Stimulated activated CD8-positive, alpha-beta memory T cell treated with anti-CD3 and anti-CD28 coated beads, Interleukin-12 subunit alpha, Interleukin-12 subunit beta, amount 100 ng/mL, for 24 hours (primary cell): ENCODE results near the gene ST8SIA2.

Experiments
- DNase-seq: peaks from one replicate; pipeline ENCODE4 v3.0.0-alpha.2; 2020; ENCODE audit errors: extremely low read depth

ST8SIA2 gene

GRCh38 chr15:92399271-92399950, 5.7 kb downstream of the ST8SIA2 start:
- no peak for DNase-seq

- DNase-seq, result no peak
Measured at GRCh38 chr15:92400573-92400972, 6.9 kb downstream of the ST8SIA2 start.

- DNase-seq, result no peak
Measured at GRCh38 chr15:92400980-92401787, 7.5 kb downstream of the ST8SIA2 start.

DNA sequence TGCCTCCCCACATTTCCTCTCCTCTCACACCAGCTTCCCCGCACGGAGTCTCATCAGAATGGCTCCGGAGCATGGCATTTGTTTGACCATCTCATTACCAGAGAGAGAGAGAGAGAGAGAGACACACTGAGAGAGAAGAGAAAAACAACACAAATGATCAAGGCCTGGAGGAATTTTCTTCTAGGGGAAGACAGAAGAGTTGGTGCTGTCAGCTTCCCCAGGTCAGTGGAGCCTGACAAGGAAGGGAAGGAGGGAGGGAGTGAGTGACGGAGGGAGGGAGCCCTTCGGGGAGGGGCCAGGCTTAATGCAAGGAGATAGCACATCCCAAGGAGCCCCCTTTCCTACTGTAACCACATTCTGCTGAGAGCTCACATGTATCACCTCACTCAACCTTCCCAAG, 9.1 kb downstream of the ST8SIA2 start:
- DNase-seq, result no peak

DNA sequence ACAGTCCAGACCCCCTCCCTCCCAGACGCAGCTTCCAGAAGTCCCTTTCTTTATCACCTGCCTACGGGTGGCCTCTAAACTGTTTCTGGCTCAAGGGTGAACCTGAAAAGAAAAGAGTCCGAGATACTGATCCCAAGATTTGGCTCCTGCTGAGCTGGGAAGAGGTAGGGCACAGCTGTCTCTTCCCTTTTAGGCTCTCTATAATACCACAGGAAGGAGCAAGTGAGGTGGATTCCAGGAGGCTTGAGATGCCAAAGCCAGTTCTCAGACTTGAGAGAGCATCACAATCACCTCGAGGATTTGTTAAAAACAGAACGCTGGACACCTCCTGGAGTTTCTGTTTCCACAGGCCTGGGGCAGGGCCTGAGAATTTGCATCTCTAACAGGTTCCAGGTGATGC, 12.3 kb downstream of the ST8SIA2 start:
- no peak for DNase-seq

- DNase-seq, result no peak
Measured at GRCh38 chr15:92407321-92407720, 13.6 kb downstream of the ST8SIA2 start.

GRCh38 chr15:92407916-92408315, 14.2 kb downstream of the ST8SIA2 start:
- no peak for DNase-seq

- DNase-seq, result no peak
Measured at GRCh38 chr15:92409006-92409405, 15.3 kb downstream of the ST8SIA2 start.

DNA sequence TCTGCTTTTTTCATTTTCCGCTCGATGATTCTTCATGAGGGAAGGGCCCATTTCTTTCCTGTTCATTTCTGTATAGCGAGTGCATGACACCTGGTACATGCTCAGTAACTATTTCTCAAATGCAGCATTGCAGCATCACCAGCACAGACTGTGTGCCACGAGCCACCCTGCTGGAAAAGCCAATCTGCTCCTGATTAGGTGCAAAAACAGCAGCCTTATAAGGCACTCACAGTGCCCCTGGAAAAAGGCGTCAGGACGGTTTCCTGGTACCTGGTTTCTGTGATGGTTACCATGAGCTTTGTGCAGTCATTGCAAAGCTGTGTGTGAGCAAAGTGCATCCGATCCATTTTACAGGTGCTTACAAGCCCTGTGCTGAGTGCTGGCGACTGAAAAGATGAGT, 15.8 kb downstream of the ST8SIA2 start:
- no peak for DNase-seq

DNA sequence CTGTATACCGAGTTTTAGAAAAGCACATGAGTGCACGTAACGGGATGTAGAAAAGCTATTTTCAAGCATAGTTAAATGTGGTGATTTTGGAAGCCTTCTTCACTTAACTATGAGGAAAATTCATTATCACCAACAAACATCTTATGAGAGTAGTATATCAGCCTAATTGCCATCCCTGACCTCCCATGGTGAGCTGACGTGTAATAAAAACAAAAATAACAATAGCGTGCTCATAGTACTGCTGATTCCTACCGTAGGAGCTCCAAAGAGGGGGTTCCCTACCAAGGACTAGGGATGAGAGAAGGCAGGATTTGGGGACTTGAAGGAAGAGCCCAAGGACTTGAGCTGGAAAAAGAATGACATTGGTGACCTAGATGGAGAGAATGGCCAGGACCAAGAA, 16.9 kb downstream of the ST8SIA2 start:
- no peak for DNase-seq

- no peak for DNase-seq
Measured at GRCh38 chr15:92411256-92411655, 17.6 kb downstream of the ST8SIA2 start.

- no peak for DNase-seq
Measured at GRCh38 chr15:92413510-92413909, 19.8 kb downstream of the ST8SIA2 start.

DNA sequence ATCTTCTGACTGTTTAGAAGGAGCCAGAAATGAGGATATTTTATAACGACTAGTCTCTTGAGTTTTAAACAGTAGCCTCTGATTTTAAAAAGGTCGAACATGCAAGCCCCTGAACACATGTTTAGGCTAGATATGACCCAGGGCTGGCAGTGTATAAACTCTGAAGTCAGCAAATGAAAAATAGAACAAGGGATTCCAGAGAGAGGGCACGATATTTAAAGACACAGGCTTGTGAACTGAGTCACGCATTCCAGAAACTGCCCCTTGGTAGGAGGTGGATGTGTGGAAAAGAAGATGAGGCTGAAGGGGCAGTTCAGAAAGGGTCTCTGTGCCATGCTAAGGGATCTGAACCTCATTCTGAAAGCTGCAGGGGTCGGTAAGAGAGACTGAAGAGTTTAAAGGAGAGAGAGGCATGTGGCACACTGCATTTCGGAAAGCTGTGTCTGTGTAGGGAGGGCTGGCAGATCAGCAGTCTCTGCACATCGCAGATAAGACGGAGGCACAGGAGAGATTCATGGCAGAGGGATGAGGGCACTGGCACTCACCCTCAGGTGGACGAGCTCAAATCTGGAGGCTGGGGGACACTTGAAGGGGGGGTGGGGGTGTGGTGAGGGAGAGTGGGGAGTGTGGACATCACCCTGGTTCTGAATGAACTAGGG, 22.1 kb downstream of the ST8SIA2 start:
- DNase-seq, result no peak

DNA sequence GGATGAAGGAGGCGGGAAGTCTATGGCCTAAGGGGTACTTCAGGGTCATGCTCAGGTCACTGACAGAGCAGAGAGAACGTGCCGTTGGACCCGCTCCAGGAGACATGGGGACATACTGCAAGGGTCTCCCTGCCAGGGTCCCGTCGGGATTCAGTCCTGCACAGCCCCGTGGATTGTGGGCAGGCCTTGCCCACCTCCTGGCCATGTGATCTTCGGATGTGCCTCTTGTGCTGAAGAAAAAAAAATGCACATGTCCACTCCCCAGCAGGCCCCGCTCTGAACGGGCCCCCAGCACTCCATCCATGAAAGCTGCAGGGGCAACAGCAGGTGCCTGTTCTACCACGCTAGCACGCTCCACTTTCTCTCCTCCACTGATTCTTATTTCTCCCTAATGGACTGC, 22.9 kb downstream of the ST8SIA2 start:
- no peak for DNase-seq

GRCh38 chr15:92417716-92418115, 24.0 kb downstream of the ST8SIA2 start:
- no peak for DNase-seq

- DNase-seq, result no peak
Measured at GRCh38 chr15:92418864-92419263, 25.2 kb downstream of the ST8SIA2 start.

DNA sequence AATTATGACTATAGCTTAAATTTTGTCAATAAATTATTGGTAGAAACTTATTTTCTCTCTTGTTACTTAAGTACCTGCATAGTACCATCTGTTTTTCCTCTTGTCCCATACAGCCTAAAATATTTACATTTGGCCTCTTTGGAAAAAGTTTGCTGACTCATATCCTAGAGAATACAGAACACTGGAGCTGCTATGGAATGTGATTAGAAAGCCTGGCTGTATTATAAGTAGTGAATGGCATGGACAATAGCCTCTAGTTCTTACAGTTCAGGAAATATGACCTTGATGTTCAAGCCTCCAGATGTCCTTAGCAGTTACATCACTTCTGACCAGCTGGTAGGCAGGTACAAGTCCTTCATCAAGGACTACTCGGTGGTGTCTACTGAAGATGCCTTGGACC, 28.3 kb downstream of the ST8SIA2 start:
- DNase-seq, result no peak

DNA sequence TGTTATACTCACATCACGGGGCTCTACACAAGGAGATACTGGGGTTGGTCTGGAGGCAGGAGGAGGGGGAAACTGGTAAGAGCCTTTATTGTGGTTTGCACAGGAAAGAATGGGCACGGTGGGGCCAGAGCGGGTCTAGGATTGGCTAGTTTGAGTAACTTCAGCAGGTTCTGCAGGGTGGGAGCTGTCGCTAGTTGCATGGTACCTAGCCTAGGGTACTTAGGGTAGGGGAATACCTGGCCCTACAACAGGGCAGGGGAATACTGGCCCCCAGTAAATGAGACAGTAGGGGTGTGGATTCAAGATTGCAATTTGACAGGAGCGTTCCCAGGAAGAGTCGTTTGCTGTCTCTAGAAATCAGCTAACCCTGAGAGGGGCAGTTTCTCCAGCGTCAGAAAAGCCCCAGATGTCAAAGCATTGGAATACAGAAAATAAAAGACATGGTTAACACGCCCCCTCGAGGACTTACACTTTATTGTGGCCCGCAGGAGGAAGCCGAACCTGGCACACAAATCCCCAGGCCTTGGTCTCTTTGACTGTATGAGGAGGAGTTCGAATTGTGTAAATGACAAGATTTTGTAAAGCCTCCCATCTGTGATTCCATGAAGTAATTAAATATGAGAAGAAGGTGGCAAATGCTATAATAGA, 32.0 kb downstream of the ST8SIA2 start:
- no peak for DNase-seq

DNA sequence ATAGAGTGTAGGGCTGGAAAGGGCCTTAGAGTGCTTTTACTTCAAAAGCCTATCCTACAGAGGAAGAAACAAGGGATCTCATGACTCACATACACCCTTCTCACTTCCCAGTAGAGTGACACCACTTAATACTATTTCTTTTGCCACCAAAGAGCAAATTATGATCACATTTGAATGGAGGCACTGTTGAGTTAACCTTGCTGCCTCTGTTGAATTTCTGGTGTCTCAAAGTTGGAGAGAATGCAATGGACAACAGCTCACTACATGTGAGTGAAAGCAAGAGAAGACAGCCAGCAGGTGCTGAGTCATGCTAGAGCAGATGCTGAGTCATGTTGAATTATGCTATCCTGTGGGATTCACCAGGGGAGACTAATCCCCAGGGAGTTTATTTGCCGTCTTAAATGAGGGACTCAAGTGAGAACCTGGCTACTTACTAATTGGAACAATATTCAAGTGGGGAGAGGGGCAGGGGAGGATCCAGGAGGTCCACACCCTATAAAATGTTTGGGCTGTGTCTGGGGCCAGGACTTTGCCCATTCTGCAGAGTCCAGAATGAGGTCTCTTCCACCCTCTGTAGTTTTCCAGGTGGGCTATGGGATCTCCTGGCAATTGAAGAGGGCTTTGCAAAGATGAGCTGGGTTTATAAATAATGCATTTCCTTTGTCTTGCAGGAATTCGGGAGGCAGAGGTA, 35.8 kb downstream of the ST8SIA2 start:
- DNase-seq, result no peak

DNA sequence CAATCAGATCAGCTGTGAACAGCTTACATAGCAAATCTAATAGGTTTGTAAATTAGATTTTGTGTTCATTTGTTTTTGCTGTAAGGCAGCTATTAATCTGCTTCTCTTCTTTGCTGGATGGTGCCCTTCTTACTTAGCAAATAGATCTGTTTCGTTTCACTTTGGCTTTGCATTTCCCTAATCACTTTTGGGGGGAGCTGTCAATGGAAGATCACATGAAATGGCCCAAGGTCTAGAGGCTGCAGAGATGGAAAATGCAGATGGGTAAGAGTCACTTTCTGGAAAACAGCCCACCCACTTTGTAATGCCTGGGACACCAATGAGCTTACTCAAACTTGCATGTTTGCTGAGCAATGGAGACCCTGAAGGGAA, 36.4 kb downstream of the ST8SIA2 start:
- no peak for DNase-seq

GRCh38 chr15:92435145-92435544, 41.5 kb downstream of the ST8SIA2 start:
- no peak for DNase-seq

DNA sequence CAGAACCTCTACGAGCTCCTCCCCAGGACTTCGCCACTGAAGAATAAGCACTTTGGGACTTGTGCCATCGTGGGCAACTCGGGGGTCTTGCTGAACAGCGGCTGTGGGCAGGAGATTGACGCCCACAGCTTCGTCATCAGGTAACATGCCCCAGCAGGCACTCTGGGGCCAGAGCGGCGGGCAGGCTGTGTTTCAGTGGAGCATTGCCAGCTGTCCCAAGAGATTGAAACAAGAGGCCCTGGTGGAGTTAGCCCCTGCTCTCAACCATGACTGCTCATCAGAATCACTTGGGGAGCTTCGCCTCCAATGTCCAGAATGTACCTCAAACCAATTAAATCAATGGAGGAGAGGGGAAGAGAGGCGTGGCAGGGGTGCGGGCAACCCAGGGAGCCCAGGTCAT, 44.8 kb downstream of the ST8SIA2 start:
- DNase-seq, result no peak
